SK-N-SH treated with all-trans-retinoic acid at 6 μM for 48 hours (cell line): ENCODE results near the gene SKAP2.

ENCODE experiments used
- ARNTL ChIP-seq: fragments of 450-650 bp; formaldehyde crosslinking; IDR thresholded peaks from 2 replicates; pipeline ENCODE4 v1.5.0; 2020; ENCODE audit warnings: low read depth, mild to moderate bottlenecking, moderate library complexity, borderline replicate concordance
- BACH2 ChIP-seq: fragments of 250-450 bp; sonication (Bioruptor Pico); IDR thresholded peaks from 2 replicates; pipeline ENCODE4 v1.9.0; 2021; ENCODE audit warnings: mild to moderate bottlenecking, borderline replicate concordance
- GLIS3 ChIP-seq: fragments of 250-450 bp; sonication (Bioruptor Pico); IDR thresholded peaks from 2 replicates; pipeline ENCODE4 v1.5.0; 2020; ENCODE audit warnings: mild to moderate bottlenecking, moderate library complexity
- OSR1 ChIP-seq: fragments of 250-450 bp; sonication (Bioruptor Pico); IDR thresholded peaks from 2 replicates; pipeline ENCODE4 v1.8.0; 2022; ENCODE audit warnings: moderate library complexity, mild to moderate bottlenecking, inconsistent platforms
- PPARA ChIP-seq: fragments of 250-450 bp; sonication (Bioruptor Pico); IDR thresholded peaks from 2 replicates; pipeline ENCODE4 v1.5.0; 2020; ENCODE audit warnings: mild to moderate bottlenecking, borderline replicate concordance
- RARB ChIP-seq: fragments of 250-450 bp; sonication (Bioruptor Pico); IDR thresholded peaks from 2 replicates; pipeline ENCODE4 v1.8.0; 2021; ENCODE audit warnings: mild to moderate bottlenecking, moderate library complexity
- ZFP3 ChIP-seq: fragments of 250-450 bp; sonication (Bioruptor Pico); IDR thresholded peaks from 2 replicates; pipeline ENCODE4 v1.5.0; 2020; ENCODE audit warnings: mild to moderate bottlenecking, moderate library complexity
- ZNF70 ChIP-seq: fragments of 450-650 bp; formaldehyde crosslinking; IDR thresholded peaks from 2 replicates; pipeline ENCODE4 v1.5.0; 2020; ENCODE audit warnings: mild to moderate bottlenecking, moderate library complexity
- ZNF8 ChIP-seq: fragments of 450-650 bp; formaldehyde crosslinking; IDR thresholded peaks from 2 replicates; pipeline ENCODE4 v1.5.0; 2020; ENCODE audit warnings: mild to moderate bottlenecking, moderate library complexity
- TF ChIP-seq, protein P1 (sequence below): fragments of 250-450 bp; sonication (Bioruptor Pico); IDR thresholded peaks from 2 replicates; pipeline ENCODE4 v1.8.0; 2020; ENCODE audit warnings: mild to moderate bottlenecking, moderate library complexity, borderline replicate concordance
- TF ChIP-seq, protein P2 (sequence below): fragments of 250-450 bp; sonication (Bioruptor Pico); IDR thresholded peaks from 2 replicates; pipeline ENCODE4 v1.5.1; 2021; ENCODE audit warnings: mild to moderate bottlenecking, moderate library complexity
- TF ChIP-seq, protein P3 (sequence below): fragments of 250-450 bp; sonication (Bioruptor Pico); IDR thresholded peaks from 2 replicates; pipeline ENCODE4 v1.5.0; 2020; ENCODE audit warnings: mild to moderate bottlenecking, moderate library complexity
- TF ChIP-seq, protein P4 (sequence below): fragments of 250-450 bp; sonication (Bioruptor Pico); IDR thresholded peaks from 2 replicates; pipeline ENCODE4 v1.5.1; 2020; ENCODE audit warnings: low read depth, mild to moderate bottlenecking, moderate library complexity
- TF ChIP-seq, protein P5 (sequence below): fragments of 250-450 bp; sonication (Bioruptor Pico); IDR thresholded peaks from 2 replicates; pipeline ENCODE4 v1.8.0; 2021; ENCODE audit warnings: low read depth, mild to moderate bottlenecking, moderate library complexity, borderline replicate concordance

DNA sequence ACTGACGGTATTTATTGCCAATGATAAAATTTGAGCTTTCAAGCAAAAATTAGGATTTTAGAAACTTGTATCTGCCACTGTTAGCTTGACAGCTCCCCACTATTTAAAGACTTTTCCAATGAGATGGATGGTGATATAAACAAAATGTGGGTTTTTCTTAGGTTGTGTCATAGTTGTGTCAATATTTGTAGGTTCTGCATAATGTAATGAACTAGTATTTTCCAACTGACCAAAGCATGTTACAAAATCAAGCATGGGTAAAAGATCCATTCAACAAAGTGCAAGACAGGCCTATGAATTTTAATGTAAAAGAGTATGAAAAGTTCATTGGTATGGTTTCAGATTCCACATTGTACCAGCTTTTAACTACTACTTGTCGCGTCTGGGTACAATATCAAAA lies 165.6 kb downstream of the SKAP2 start:
- TF ChIP-seq, protein P1, sequence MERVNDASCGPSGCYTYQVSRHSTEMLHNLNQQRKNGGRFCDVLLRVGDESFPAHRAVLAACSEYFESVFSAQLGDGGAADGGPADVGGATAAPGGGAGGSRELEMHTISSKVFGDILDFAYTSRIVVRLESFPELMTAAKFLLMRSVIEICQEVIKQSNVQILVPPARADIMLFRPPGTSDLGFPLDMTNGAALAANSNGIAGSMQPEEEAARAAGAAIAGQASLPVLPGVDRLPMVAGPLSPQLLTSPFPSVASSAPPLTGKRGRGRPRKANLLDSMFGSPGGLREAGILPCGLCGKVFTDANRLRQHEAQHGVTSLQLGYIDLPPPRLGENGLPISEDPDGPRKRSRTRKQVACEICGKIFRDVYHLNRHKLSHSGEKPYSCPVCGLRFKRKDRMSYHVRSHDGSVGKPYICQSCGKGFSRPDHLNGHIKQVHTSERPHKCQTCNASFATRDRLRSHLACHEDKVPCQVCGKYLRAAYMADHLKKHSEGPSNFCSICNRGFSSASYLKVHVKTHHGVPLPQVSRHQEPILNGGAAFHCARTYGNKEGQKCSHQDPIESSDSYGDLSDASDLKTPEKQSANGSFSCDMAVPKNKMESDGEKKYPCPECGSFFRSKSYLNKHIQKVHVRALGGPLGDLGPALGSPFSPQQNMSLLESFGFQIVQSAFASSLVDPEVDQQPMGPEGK (CRISPR knock-in tag), result no peak
- TF ChIP-seq, protein P2, sequence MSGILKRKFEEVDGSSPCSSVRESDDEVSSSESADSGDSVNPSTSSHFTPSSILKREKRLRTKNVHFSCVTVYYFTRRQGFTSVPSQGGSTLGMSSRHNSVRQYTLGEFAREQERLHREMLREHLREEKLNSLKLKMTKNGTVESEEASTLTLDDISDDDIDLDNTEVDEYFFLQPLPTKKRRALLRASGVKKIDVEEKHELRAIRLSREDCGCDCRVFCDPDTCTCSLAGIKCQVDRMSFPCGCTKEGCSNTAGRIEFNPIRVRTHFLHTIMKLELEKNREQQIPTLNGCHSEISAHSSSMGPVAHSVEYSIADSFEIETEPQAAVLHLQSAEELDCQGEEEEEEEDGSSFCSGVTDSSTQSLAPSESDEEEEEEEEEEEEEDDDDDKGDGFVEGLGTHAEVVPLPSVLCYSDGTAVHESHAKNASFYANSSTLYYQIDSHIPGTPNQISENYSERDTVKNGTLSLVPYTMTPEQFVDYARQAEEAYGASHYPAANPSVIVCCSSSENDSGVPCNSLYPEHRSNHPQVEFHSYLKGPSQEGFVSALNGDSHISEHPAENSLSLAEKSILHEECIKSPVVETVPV (CRISPR knock-in tag), result no peak
- TF ChIP-seq ZNF8 (CRISPR knock-in tag) (no peak), ZFP3 (CRISPR knock-in tag) (no peak), OSR1 (CRISPR knock-in tag) (no peak), BACH2 (CRISPR knock-in tag) (no peak), PPARA (CRISPR knock-in tag) (no peak), ARNTL (no peak), RARB (no peak), GLIS3 (CRISPR knock-in tag) (no peak), ZNF70 (CRISPR knock-in tag) (no peak)
- TF ChIP-seq, protein P3, sequence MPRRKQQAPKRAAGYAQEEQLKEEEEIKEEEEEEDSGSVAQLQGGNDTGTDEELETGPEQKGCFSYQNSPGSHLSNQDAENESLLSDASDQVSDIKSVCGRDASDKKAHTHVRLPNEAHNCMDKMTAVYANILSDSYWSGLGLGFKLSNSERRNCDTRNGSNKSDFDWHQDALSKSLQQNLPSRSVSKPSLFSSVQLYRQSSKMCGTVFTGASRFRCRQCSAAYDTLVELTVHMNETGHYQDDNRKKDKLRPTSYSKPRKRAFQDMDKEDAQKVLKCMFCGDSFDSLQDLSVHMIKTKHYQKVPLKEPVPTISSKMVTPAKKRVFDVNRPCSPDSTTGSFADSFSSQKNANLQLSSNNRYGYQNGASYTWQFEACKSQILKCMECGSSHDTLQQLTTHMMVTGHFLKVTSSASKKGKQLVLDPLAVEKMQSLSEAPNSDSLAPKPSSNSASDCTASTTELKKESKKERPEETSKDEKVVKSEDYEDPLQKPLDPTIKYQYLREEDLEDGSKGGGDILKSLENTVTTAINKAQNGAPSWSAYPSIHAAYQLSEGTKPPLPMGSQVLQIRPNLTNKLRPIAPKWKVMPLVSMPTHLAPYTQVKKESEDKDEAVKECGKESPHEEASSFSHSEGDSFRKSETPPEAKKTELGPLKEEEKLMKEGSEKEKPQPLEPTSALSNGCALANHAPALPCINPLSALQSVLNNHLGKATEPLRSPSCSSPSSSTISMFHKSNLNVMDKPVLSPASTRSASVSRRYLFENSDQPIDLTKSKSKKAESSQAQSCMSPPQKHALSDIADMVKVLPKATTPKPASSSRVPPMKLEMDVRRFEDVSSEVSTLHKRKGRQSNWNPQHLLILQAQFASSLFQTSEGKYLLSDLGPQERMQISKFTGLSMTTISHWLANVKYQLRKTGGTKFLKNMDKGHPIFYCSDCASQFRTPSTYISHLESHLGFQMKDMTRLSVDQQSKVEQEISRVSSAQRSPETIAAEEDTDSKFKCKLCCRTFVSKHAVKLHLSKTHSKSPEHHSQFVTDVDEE (CRISPR knock-in tag), result no peak
- TF ChIP-seq, protein P4, sequence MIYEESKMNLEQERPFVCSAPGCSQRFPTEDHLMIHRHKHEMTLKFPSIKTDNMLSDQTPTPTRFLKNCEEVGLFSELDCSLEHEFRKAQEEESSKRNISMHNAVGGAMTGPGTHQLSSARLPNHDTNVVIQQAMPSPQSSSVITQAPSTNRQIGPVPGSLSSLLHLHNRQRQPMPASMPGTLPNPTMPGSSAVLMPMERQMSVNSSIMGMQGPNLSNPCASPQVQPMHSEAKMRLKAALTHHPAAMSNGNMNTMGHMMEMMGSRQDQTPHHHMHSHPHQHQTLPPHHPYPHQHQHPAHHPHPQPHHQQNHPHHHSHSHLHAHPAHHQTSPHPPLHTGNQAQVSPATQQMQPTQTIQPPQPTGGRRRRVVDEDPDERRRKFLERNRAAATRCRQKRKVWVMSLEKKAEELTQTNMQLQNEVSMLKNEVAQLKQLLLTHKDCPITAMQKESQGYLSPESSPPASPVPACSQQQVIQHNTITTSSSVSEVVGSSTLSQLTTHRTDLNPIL, result no peak
- TF ChIP-seq, protein P5, sequence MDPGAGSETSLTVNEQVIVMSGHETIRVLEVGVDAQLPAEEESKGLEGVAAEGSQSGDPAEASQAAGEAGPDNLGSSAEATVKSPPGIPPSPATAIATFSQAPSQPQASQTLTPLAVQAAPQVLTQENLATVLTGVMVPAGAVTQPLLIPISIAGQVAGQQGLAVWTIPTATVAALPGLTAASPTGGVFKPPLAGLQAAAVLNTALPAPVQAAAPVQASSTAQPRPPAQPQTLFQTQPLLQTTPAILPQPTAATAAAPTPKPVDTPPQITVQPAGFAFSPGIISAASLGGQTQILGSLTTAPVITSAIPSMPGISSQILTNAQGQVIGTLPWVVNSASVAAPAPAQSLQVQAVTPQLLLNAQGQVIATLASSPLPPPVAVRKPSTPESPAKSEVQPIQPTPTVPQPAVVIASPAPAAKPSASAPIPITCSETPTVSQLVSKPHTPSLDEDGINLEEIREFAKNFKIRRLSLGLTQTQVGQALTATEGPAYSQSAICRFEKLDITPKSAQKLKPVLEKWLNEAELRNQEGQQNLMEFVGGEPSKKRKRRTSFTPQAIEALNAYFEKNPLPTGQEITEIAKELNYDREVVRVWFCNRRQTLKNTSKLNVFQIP (CRISPR knock-in tag), result no peak
